Muscle layer of colon (tissue), 2 donors: ENCODE measurements around the gene TMEM220.

Experiments
- H3K27ac ChIP-seq: one replicate; pipeline ENCODE4 v1.7.0; 2013; ENCODE audit warnings: low read depth, mild to moderate bottlenecking, low read length, moderate library complexity
- H3K27me3 ChIP-seq, 2 donors: one replicate each; pipeline ENCODE4 v1.7.0; 2013; ENCODE audit warnings: low read length in 2 of 2, mild to moderate bottlenecking in 2 of 2; ENCODE audit not compliant: insufficient read depth in 2 of 2, control insufficient read depth in 1 of 2
- H3K36me3 ChIP-seq: one replicate; pipeline ENCODE4 v1.7.0; 2013; ENCODE audit warnings: mild to moderate bottlenecking, low read length; ENCODE audit not compliant: insufficient read depth
- H3K4me1 ChIP-seq: one replicate; pipeline ENCODE4 v1.7.0; 2013; ENCODE audit warnings: mild to moderate bottlenecking, low read length; ENCODE audit not compliant: insufficient read depth
- H3K4me3 ChIP-seq, 2 donors: one replicate each; pipeline ENCODE4 v1.7.0; 2013; ENCODE audit warnings: low read length in 2 of 2, low read depth in 1 of 2, mild to moderate bottlenecking in 1 of 2, moderate library complexity in 1 of 2
- H3K9ac ChIP-seq: one replicate; pipeline ENCODE4 v1.7.0; 2013; ENCODE audit warnings: low read length
- H3K9me3 ChIP-seq: one replicate; pipeline ENCODE4 v1.7.0; 2013; ENCODE audit warnings: mild to moderate bottlenecking, low read length
- donor health status: abdominal sarcoma.
- donor health status: Adenocarcinoma of cecum.

TMEM220 gene

DNA sequence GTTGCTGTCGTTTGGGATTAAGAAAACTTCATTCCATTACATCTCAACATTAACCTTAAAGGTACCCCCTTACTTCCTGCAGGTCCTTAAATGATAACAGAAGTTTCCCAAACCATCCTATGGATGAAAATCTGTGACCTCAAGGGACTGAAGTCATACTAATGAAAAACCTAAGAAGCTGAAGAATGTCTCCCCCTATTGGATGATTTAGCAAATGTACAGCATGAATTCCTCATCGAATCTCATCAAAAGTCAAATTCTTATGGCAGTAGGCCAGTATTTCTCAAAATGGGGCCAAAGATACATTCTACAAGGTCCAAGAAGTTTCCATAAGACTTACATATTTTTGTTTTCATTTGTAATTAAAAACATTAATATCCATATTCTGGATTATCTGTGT is 46.0 kb downstream of the TMEM220 start:
- no peak overlapping the region for H3K9ac ChIP-seq

DNA sequence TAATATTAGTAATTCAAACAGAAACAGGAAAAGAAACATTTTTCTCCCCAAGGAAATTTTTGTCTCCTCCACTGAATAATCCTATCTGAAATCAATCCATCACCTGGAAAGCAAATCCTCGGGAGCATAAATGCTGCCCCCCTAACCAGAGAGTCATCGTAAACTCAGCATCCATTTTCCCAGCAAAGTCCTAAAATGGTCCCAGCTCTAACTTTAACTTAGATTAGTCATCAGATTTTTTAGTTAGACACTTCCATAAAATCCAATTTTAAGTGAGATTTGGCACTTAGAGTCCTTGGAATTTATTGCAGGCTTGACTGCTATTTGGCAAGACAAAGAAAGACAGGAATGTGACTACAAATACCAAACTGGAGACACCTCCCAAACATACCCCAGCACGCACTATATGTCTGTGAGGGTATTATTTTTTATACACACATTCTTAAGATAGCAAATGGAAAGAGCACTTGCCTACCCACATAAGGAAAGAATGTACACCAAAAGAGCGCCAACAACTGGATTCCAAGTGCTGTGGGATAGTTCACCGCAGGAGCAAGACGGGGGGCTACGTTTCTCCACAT is 47.9 kb downstream of the TMEM220 start:
- Histone ChIP-seq H3K36me3 (peaks cover 54% of the 10 kb centered on the region), H3K27ac (no peak overlapping the region), H3K9me3 (no peaks in the 10 kb centered on the region), H3K9ac (no peak overlapping the region), H3K4me3 (no peak overlapping the region), H3K4me1 (peaks cover 8% of the 10 kb centered on the region), H3K27me3 (no peaks in the 10 kb centered on the region)

More for the DNA sequence above, 46.0 kb downstream of the TMEM220 start:
- Histone ChIP-seq H3K27me3 (no peaks in the 10 kb centered on the region), H3K9me3 (no peaks in the 10 kb centered on the region), H3K36me3 (peaks cover 51% of the 10 kb centered on the region), H3K4me1 (peaks cover 8% of the 10 kb centered on the region), H3K4me3 (no peak overlapping the region), H3K27ac (no peak overlapping the region)

DNA sequence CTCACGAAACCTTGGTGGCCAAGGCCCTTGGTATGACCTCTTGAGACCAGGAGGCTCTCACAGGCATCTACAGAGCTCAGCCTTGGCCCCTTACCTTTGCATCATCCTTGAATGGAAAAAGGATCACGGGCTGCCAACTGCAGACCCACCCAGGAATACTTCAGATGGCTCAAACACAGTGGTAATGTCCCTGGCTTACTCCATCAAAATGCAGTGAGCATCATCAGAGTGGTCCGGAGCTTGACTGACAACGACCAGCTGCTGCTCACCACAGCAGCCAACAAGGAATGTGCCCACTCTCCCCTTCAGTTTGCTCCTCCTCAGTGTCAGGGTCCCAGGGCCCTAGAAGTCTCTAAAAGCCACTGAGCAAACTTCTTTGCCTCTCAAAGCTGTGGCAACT is 55.1 kb downstream of the TMEM220 start:
- Histone ChIP-seq H3K27me3 (no peaks in the 10 kb centered on the region), H3K27ac (no peak overlapping the region), H3K36me3 (peaks cover 25% of the 10 kb centered on the region), H3K9ac (no peak overlapping the region), H3K9me3 (no peaks in the 10 kb centered on the region), H3K4me1 (no peaks in the 10 kb centered on the region), H3K4me3 (no peak overlapping the region)

DNA sequence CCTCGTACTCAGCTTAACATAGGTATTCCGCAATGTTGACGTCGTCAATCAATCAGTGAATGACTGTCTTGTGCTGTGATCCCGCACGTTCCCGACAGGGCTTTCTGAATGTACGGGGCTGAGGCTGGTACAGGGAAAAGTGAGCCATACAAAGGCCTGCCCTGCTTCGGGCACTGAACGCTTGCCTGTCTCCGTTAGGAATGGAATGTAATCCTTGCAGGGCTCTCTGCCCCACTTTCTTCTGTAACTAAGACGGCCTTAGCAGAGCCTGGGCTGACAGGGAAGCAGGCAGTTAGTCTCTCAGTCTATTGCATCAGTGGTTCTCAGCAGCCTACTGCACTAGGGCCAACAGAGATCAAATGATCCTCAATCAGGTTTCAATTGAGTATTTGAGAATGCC is 56.5 kb downstream of the TMEM220 start:
- H3K9ac ChIP-seq = no peak overlapping the region
- H3K4me1 ChIP-seq = no peaks in the 10 kb centered on the region
- H3K36me3 ChIP-seq = peaks cover 21% of the 10 kb centered on the region
- H3K4me3 ChIP-seq = no peak overlapping the region
- H3K27me3 ChIP-seq = no peaks in the 10 kb centered on the region
- H3K9me3 ChIP-seq = no peaks in the 10 kb centered on the region
- no peak overlapping the region for H3K27ac ChIP-seq

DNA sequence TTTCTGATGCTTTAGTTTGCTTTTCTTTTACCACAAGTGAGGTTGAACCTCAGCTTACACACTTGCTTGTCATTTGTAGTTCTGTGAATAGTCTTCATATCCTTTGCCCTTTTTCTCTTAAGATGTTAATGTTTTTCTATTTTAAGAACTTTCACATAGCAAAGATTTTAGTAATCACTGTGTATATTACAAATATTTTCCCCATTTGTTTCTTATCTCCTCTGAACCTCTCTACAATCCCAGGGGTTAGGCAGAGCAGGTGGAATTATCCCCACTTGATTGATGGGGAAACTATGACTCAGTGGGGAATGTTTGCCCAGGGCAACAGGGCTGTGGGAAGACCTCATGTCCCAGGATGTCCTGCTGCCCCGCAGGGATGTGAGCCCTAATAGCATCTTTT is 61.0 kb downstream of the TMEM220 start:
- no peaks in the 10 kb centered on the region for H3K4me1 ChIP-seq
- H3K27ac ChIP-seq = no peak overlapping the region
- no peak overlapping the region for H3K4me3 ChIP-seq
- H3K9me3 ChIP-seq = no peaks in the 10 kb centered on the region
- H3K27me3 ChIP-seq = no peaks in the 10 kb centered on the region
- no peaks in the 10 kb centered on the region for H3K36me3 ChIP-seq
- no peak overlapping the region for H3K9ac ChIP-seq

DNA sequence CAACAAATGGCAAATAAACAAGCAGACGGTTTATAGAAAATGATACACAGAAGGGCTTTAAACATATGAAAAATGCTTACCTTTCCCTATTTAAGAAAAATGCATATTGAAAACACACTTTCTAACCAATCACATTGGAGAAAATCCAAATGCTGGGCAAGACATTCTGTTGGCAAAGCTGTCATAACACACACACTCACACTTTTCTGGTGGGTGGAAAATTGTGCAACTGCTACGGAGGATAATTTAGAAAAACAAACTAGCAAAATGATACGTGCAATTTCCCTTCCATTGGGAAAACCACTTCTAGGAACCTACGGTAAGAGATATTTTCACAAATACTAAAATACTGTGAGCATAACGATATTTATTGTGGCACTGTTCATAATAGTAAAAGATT is 62.9 kb downstream of the TMEM220 start:
- no peaks in the 10 kb centered on the region for H3K36me3 ChIP-seq
- H3K4me3 ChIP-seq = no peak overlapping the region
- H3K9ac ChIP-seq = no peak overlapping the region
- H3K4me1 ChIP-seq = no peaks in the 10 kb centered on the region
- no peaks in the 10 kb centered on the region for H3K9me3 ChIP-seq
- H3K27ac ChIP-seq = no peak overlapping the region
- H3K27me3 ChIP-seq = no peaks in the 10 kb centered on the region

DNA sequence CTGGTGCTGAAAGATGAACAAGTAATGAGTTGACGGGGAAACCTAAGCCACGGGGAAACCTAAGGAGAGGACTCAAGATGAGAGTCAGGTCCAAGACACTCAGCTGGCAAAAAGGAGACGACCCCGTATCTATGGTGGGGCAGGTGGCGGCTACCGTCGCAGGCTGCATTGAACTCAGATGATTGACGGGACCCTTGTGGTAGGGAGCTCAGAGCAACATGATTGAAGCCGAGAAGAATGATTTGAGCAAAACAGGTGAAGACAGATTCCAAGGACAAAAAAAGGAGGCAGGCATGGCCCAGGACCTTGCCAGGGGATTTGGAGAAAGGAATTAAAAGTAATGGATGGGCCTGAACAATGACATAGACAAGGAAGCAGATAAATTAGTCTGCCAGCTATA is 65.3 kb downstream of the TMEM220 start:
- Histone ChIP-seq H3K9me3 (no peaks in the 10 kb centered on the region), H3K27ac (no peak overlapping the region), H3K4me3 (no peak overlapping the region), H3K9ac (no peak overlapping the region), H3K36me3 (no peaks in the 10 kb centered on the region), H3K27me3 (no peaks in the 10 kb centered on the region), H3K4me1 (no peaks in the 10 kb centered on the region)
